OCI-M2 (cell line): ENCODE results near the gene EIF4A3.

ENCODE experiments used
- DNase-seq: peaks from one replicate; lab custom pipeline; 2025; ENCODE audit not compliant: unreplicated experiment; lab: John Stamatoyannopoulos, UW

The EIF4A3 gene

GRCh38 chr17:80114758-80115157 is 32.2 kb downstream of the EIF4A3 start:
- no peak for DNase-seq

- no peak for DNase-seq
Measured at GRCh38 chr17:80113033-80113484, 33.9 kb downstream of the EIF4A3 start.

DNA sequence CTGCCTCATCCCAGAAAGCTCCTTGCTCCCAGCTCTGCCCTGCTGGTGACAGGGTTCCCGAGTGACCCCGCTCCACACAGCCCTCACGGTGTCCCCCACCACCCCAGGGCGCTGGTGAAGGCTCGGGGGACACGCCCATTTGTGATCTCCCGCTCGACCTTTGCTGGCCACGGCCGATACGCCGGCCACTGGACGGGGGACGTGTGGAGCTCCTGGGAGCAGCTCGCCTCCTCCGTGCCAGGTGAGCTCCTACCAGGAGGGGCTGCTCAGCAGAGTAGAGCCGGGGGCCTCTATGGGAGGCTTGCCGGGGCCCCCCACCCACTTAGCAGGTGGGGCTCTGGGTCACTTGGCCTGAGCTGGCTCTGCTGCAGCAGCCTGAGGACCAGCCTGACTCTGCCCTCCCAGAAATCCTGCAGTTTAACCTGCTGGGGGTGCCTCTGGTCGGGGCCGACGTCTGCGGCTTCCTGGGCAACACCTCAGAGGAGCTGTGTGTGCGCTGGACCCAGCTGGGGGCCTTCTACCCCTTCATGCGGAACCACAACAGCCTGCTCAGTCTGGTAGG is 34.4 kb downstream of the EIF4A3 start:
- DNase-seq, result no peak

GRCh38 chr17:80111702-80112470 is 35.0 kb downstream of the EIF4A3 start:
- no peak for DNase-seq

DNA sequence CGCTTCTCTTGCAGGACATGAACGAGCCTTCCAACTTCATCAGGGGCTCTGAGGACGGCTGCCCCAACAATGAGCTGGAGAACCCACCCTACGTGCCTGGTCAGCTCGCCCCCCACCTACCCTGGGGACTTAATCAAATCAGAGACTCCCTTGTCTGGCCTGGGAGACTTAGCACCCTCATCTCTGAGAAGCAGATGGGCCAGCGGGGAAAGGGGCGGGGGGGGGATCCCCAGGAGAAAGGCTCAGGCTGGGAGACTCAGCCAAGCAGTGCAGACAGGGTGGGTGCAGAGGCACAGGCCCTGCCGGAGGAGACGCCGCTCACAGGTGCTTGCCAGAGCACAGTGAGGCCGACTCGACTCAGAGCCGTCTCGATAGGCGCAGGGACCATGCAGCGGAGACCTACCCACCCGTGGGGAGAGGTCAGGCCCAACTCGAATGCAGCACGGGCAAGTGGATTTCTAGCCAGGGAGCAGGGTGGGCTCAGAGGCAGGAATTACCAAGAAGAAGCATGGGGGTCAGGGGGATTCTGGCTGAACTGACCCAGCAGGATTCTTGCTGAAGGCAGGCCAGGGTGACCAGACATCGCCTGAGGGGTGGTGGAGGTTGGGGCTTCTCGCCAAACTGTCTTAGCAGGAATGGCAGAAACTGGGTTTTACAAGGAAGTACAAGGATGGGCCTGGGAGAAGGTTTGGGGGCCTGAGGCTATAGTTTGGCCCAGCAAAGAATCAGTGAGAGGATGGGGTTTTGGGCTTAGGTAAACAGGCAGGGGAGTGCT is 35.8 kb downstream of the EIF4A3 start:
- no peak for DNase-seq

- DNase-seq, result no peak
Measured at GRCh38 chr17:80110447-80110812, 36.5 kb downstream of the EIF4A3 start.

- no peak for DNase-seq
Measured at GRCh38 chr17:80109713-80110446, 37.0 kb downstream of the EIF4A3 start.

DNA sequence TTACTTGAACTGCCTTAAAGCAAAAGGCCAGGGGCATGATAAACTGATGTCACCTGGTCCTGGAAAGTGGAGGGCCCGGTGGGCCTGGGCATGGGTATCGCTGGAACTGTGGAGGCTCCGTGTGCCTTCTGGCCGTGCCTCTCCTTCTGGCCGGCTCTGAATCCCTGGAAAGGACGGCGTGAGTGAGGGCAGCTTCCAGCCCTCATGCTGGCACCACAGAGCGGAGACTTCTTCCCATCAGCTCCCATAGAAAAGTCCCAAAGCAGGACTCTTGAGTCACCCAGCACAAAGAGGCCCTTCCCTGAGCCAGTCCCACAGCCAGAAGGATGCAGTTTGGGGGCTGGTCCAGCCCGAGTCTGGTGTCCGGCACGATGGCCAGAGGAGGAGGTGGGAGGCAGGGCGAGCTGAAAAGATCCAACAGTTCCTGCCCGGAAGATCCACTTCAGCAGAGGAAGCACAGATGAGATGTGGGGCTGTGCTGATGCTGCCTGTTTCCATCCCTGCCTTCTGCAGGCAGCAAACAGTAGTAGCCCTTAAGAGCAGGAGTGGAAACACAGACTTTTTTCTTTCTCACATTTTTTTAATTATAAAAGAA is 37.8 kb downstream of the EIF4A3 start:
- DNase-seq, result no peak

- DNase-seq, result no peak
Measured at GRCh38 chr17:80108036-80108971, 38.6 kb downstream of the EIF4A3 start.

GRCh38 chr17:80107231-80108021 is 39.5 kb downstream of the EIF4A3 start:
- DNase-seq, result no peak

DNA sequence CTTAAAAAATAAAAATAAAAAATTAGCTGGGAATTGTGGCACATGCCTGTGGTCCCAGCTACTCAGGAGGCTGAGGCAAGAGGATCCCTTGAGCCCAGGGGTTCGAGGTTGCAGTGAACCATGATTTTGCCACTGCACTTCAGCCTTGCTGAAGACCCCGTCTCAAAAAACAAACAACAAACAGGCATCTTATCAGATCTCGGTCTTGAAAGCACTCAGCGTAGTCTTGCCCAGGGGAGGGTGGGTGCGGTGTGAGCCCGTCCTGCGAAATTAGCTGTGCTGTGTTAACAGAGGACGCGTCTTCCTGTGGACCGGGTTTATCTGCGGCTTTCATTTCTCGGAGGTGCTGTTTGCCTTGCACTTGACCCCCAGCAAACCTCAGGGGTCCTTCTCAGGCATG is 40.2 kb downstream of the EIF4A3 start:
- DNase-seq, result no peak

- no peak for DNase-seq
Measured at GRCh38 chr17:80106176-80106575, 40.8 kb downstream of the EIF4A3 start.

GRCh38 chr17:80105762-80106161 is 41.2 kb downstream of the EIF4A3 start:
- no peak for DNase-seq

DNA sequence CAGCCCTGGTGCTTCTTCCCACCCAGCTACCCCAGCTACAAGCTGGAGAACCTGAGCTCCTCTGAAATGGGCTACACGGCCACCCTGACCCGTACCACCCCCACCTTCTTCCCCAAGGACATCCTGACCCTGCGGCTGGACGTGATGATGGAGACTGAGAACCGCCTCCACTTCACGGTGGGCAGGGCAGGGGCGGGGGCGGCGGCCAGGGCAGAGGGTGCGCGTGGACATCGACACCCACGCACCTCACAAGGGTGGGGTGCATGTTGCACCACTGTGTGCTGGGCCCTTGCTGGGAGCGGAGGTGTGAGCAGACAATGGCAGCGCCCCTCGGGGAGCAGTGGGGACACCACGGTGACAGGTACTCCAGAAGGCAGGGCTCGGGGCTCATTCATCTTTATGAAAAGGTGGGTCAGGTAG is 42.0 kb downstream of the EIF4A3 start:
- no peak for DNase-seq

DNA sequence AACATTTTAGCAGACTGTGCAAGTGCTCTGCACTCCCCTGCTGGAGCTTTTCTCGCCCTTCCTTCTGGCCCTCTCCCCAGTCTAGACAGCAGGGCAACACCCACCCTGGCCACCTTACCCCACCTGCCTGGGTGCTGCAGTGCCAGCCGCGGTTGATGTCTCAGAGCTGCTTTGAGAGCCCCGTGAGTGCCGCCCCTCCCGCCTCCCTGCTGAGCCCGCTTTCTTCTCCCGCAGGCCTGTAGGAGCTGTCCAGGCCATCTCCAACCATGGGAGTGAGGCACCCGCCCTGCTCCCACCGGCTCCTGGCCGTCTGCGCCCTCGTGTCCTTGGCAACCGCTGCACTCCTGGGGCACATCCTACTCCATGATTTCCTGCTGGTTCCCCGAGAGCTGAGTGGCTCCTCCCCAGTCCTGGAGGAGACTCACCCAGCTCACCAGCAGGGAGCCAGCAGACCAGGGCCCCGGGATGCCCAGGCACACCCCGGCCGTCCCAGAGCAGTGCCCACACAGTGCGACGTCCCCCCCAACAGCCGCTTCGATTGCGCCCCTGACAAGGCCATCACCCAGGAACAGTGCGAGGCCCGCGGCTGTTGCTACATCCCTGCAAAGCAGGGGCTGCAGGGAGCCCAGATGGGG is 42.5 kb downstream of the EIF4A3 start:
- no peak for DNase-seq

DNA sequence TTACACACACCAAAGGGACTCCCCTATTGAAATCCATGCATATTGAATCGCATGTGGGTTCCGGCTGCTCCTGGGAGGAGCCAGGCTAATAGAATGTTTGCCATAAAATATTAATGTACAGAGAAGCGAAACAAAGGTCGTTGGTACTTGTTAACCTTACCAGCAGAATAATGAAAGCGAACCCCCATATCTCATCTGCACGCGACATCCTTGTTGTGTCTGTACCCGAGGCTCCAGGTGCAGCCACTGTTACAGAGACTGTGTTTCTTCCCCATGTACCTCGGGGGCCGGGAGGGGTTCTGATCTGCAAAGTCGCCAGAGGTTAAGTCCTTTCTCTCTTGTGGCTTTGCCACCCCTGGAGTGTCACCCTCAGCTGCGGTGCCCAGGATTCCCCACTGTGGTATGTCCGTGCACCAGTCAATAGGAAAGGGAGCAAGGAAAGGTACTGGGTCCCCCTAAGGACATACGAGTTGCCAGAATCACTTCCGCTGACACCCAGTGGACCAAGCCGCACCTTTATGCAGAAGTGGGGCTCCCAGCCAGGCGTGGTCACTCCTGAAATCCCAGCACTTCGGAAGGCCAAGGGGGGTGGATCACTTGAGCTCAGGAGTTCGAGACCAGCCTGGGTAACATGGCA is 43.4 kb downstream of the EIF4A3 start:
- DNase-seq, result no peak

DNA sequence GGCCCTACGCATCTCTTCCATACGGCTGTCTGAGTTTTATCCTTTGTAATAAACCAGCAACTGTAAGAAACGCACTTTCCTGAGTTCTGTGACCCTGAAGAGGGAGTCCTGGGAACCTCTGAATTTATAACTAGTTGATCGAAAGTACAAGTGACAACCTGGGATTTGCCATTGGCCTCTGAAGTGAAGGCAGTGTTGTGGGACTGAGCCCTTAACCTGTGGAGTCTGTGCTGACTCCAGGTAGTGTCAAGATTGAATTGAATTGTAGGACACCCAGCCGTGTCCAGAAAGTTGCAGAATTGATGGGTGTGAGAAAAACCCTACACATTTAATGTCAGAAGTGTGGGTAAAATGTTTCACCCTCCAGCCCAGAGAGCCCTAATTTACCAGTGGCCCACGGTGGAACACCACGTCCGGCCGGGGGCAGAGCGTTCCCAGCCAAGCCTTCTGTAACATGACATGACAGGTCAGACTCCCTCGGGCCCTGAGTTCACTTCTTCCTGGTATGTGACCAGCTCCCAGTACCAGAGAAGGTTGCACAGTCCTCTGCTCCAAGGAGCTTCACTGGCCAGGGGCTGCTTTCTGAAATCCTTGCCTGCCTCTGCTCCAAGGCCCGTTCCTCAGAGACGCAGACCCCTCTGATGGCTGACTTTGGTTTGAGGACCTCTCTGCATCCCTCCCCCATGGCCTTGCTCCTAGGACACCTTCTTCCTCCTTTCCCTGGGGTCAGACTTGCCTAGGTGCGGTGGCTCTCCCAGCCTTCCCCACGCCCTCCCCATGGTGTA is 44.1 kb downstream of the EIF4A3 start:
- DNase-seq, result no peak
